Measurements from ENCODE around the gene ELOA.
"Not testable (repeated sequence)": the region's sequence is repeated elsewhere in the genome, so short reads cannot be mapped to it uniquely, and the experiment has no call there.

Gene ELOA

DNA sequence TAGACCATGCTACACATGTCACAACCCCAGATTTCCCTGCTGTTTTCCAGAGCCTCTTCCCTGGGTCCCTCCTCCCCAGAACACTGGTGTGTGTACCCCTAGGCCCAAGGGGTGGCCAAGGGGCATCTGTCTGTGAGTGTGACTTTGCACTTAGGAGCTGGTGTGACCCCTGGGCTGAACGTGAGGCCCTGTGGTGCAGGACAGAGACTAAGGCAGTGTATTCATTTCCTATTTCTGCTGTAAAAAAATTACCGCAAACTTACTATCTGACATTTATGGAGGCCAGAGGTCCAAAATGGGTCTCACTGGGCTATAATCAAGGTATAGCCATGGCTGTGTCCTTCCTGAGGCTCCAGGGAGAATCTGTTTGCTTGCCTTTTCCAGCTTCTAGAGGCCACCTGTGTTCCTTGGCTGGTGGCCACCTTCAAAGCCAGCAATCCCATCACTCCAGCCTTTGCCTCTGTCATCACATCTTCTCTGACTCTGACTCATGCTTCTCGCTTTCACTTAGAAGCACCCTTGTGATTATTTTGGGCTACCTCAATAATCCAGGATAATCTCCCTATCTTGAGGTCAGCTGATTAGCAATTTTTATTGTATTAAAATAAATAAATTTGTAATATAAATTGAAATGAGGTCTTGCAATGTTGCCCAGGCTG lies 24.0 kb upstream of the ELOA start:
- no peak for TF ChIP-seq CTCF (conservative IDR thresholded peaks at IDR 0.05; ENCODE audit: low read depth, low read length)
- DNase-seq (ENCODE audit: low read depth) = peak; percentile 77

DNA sequence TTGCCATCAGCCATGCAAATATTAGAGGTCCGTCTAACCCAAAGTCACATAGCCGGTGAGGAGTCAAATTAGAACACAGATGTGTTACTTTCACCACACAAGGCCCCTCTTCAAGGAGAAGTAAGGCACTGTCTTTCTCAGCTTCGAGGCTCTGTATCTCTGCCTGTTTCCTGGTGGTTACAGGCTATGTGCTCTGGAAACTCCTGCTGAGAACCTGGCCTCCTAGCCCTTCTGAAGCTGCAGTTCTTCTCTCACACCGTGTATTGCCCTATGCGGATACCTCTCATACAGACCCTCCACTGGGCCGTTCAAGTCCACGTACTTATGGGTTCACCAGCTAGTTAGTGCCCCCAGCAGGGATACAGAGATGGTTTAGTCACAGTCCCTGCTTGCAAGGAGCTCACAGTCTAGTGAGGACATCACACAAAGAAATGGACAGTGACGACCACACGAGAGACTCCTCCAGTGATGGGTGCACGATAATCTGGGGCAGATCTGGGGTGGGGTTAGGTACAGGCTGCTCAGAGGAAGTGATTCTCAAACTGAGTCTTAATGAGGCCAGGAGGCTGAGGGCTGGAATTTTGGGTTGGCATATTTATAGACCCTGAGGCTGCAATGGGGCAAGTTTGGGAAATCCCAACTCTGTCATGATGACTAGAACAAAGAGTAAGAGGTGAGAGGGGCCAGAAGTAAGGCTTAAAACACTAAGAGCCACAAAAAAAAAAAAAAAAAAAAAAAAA lies 22.8 kb upstream of the ELOA start:
- peak; percentile 47 for DNase-seq (ENCODE audit: low read depth)
- no peak overlapping the region for H3K4me3 ChIP-seq (ENCODE audit: low read depth, low read length)
- no peak for TF ChIP-seq CTCF (conservative IDR thresholded peaks at IDR 0.05; ENCODE audit: low read depth, low read length)

More for the DNA sequence above, 24.0 kb upstream of the ELOA start:
- no peak overlapping the region for H3K4me3 ChIP-seq (ENCODE audit: low read depth, low read length)

DNA sequence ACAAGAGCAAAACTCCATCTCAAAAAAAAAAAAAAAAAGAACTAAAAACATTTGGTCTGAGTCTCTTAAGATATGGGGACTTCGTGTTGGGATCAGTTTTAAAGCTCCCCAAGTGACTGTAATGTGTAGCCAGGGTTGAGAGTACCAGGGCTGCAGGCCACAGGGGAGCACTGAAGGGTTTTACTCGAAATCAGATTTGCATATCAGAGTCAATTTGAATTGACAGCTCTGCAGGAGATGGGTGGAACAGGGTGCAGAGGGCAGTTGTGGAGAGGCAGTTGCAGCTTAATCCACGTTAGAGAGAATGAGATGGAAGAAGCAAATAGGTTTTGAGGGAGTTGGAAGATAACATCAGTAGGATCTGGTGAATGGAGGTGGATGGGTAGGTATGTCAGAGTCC lies 20.6 kb upstream of the ELOA start:
- TF ChIP-seq CTCF (conservative IDR thresholded peaks at IDR 0.05; ENCODE audit: low read depth, low read length) = no peak
- no peak overlapping the region for H3K4me3 ChIP-seq (ENCODE audit: low read depth, low read length)
- DNase-seq (ENCODE audit: low read depth) = no peak

DNA sequence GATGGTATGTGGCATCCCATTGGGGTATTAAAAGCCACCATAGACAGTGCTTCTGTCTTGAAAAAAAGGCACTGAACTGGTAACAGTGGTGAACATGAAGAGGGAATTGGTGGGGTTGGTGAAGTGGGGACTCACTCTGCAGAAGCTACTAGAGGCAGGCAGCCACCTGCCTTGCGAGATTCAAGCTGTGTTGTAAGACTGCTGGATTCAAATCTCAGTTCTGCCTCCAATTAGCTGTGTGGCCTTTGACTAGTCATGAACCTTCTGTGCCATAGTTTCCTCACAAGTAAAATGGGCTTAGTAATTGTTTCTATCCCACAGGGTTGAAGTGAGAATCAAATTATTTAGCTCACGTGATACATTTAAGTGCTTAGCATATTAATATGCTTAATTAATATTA lies 16.6 kb upstream of the ELOA start:
- DNase-seq (ENCODE audit: low read depth) = no peak
- TF ChIP-seq CTCF (conservative IDR thresholded peaks at IDR 0.05; ENCODE audit: low read depth, low read length) = no peak
- no peak overlapping the region for H3K4me3 ChIP-seq (ENCODE audit: low read depth, low read length)

GRCh38 chr1:23727362-23727811 lies 15.9 kb upstream of the ELOA start:
- DNase-seq (ENCODE audit: low read depth) = peak; percentile 93
- no peak for TF ChIP-seq CTCF (conservative IDR thresholded peaks at IDR 0.05; ENCODE audit: low read depth, low read length)
- H3K4me3 ChIP-seq (ENCODE audit: low read depth, low read length) = no peak overlapping the region

DNA sequence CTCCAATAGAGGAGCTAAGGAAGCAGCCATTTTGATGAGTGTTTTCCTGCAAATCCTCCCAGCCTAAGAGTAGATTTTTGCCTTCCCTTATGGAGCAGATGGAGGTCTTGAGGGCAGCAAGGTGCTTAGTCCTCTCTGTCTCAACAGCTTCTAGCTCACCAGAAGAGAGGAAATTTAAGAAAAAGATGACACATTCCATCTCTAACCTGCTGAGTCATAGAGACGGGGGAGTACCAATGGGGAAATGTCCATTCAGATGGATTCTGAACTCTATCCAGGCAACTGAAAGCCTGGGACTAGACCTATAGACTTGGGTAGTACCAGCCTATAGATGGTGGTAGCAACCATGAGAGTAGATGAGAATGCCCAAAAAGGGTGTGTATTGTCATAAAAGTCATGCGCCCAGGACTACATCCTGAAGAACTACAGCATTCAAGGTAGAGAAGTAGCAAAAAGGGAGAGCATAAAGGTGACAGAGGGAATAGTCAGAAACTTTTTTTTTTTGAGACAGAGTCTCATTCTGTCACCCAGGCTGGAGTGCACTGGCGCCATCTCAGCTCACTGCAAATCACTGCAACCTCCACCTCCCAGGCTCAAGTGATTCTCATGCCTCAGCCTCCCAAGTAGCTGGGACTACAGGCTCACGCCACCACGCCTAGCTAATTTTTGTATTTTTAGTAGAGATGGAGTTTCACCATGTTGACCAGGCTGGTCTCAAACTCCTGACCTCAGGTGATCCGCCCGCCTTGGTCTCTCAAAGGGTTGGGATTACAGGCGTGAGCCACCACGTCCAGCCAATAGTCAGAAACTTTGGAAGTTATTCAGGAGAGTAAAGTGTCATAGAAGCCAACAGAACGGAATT lies 10.7 kb upstream of the ELOA start:
- TF ChIP-seq CTCF (conservative IDR thresholded peaks at IDR 0.05; ENCODE audit: low read depth, low read length) = no peak
- no peak overlapping the region for H3K4me3 ChIP-seq (ENCODE audit: low read depth, low read length)
- DNase-seq (ENCODE audit: low read depth) = peak; percentile 22

DNA sequence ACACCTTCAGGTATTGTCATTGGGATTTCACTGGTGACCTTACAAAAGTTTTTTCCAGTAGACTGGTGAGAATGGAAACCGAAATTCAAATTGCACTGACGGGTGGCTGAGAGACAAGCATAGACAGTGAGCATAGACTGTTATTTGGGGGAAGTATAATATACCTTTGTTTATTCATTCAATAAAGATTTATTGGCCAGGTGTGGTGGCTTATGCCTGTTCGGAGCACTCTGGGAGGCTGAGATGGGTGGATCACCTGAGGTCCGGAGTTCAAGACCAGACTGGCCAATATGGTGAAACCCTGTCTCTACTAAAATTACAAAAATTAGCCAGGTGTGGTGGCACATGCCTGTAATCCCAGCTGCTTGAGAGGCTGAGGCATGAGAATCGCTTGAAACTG lies 10.0 kb upstream of the ELOA start:
- DNase-seq (ENCODE audit: low read depth); H3K4me3 ChIP-seq (ENCODE audit: low read depth, low read length): not testable (repeated sequence)
